Mesenchymal stem cell (in vitro differentiated cells and primary cell): ENCODE data around the gene PEX11G.

Source experiments
- DNase-seq: peaks from one replicate; pipeline ENCODE4 v3.0.0-alpha.2; 2013
- H2AFZ ChIP-seq: one replicate; pipeline ENCODE4 v1.6.1; 2013; ENCODE audit warnings: low read depth, mild to moderate bottlenecking, control low read depth, inconsistent platforms, low read length, moderate library complexity
- H2AK5ac ChIP-seq: 2 replicates; pipeline ENCODE4 v1.6.1; 2013; ENCODE audit warnings: low read length, moderate library complexity, mild to moderate bottlenecking, inconsistent platforms; ENCODE audit not compliant: severe bottlenecking
- H2BK120ac ChIP-seq: one replicate; pipeline ENCODE4 v1.6.1; 2013; ENCODE audit warnings: low read depth, mild to moderate bottlenecking, inconsistent platforms, low read length, moderate library complexity
- H2BK12ac ChIP-seq, 2 experiments: one replicate each; pipeline ENCODE4 v1.6.1; 2013; ENCODE audit warnings: inconsistent platforms in 2 of 2, low read length in 2 of 2, mild to moderate bottlenecking in 2 of 2, moderate library complexity in 2 of 2, control low read depth in 1 of 2
- H2BK15ac ChIP-seq: one replicate; pipeline ENCODE4 v1.6.1; 2013; ENCODE audit warnings: mild to moderate bottlenecking, low read depth, inconsistent platforms; ENCODE audit not compliant: poor library complexity, severe bottlenecking
- H2BK5ac ChIP-seq: 2 replicates; pipeline ENCODE4 v1.6.1; 2013; ENCODE audit warnings: low read depth, mild to moderate bottlenecking, low read length, control low read depth, inconsistent platforms; ENCODE audit not compliant: poor library complexity, severe bottlenecking
- H3K14ac ChIP-seq, 2 experiments: one replicate each; pipeline ENCODE4 v1.6.1; 2013; ENCODE audit warnings: inconsistent platforms in 2 of 2, low read length in 2 of 2, control low read depth in 1 of 2, mild to moderate bottlenecking in 1 of 2, moderate library complexity in 1 of 2
- H3K18ac ChIP-seq, 2 experiments: one replicate each; pipeline ENCODE4 v1.6.1; 2013; ENCODE audit warnings: inconsistent platforms in 2 of 2, low read length in 2 of 2, control low read depth in 1 of 2, low read depth in 1 of 2, mild to moderate bottlenecking in 1 of 2
- H3K23ac ChIP-seq, 2 experiments: one replicate each; pipeline ENCODE4 v1.6.1; 2013; ENCODE audit warnings: inconsistent platforms in 2 of 2, low read length in 2 of 2, mild to moderate bottlenecking in 2 of 2, moderate library complexity in 2 of 2, control low read depth in 1 of 2
- H3K27ac ChIP-seq: 2 replicates; pipeline ENCODE4 v1.5.1; 2013; ENCODE audit warnings: mild to moderate bottlenecking, moderate library complexity, low read length, control low read depth, inconsistent platforms; ENCODE audit not compliant: poor library complexity, severe bottlenecking
- H3K27me3 ChIP-seq, 2 experiments: 2 replicates each; pipeline versions ENCODE4 v1.6.1 to v1.7.0; 2013; ENCODE audit warnings: low read length in 2 of 2, mild to moderate bottlenecking in 2 of 2, moderate library complexity in 2 of 2, control low read depth in 1 of 2, inconsistent platforms in 1 of 2; ENCODE audit not compliant: control insufficient read depth in 1 of 2, insufficient read depth in 1 of 2
- H3K36me3 ChIP-seq, 2 experiments: 2 replicates each; pipeline versions ENCODE4 v1.6.1 to v1.7.0; 2013; ENCODE audit warnings: low read length in 2 of 2, control low read depth in 1 of 2, inconsistent platforms in 1 of 2, low read depth in 1 of 2, mild to moderate bottlenecking in 1 of 2; ENCODE audit not compliant: insufficient read depth in 2 of 2, control insufficient read depth in 1 of 2
- H3K4ac ChIP-seq, 2 experiments: one replicate each; pipeline ENCODE4 v1.6.1; 2013; ENCODE audit warnings: inconsistent platforms in 2 of 2, low read length in 2 of 2, mild to moderate bottlenecking in 2 of 2, moderate library complexity in 2 of 2, control low read depth in 1 of 2, low read depth in 1 of 2
- H3K4me1 ChIP-seq: 2 replicates; pipeline ENCODE4 v1.6.1; 2013; ENCODE audit warnings: low read depth, low read length, control low read depth; ENCODE audit not compliant: control insufficient read depth, insufficient read depth
- H3K4me2 ChIP-seq: 2 replicates; pipeline ENCODE4 v1.6.1; 2013; ENCODE audit warnings: low read length, mild to moderate bottlenecking, inconsistent platforms; ENCODE audit not compliant: poor library complexity, severe bottlenecking
- H3K4me3 ChIP-seq, 2 experiments: 2 replicates each; pipeline versions ENCODE4 v1.5.1 to v1.7.0; 2013; ENCODE audit warnings: low read length in 2 of 2, mild to moderate bottlenecking in 2 of 2, control low read depth in 1 of 2, low read depth in 1 of 2; ENCODE audit not compliant: insufficient read depth in 1 of 2
- H3K79me1 ChIP-seq: replicated peaks from 2 replicates; pipeline ENCODE4 v1.6.1; 2013; ENCODE audit warnings: mild to moderate bottlenecking, control low read depth, low read length, inconsistent platforms; ENCODE audit not compliant: poor library complexity, severe bottlenecking
- H3K9ac ChIP-seq: 2 replicates; pipeline ENCODE4 v1.7.0; 2013; ENCODE audit warnings: mild to moderate bottlenecking, low read length, moderate library complexity
- H3K9me3 ChIP-seq: 2 replicates; pipeline ENCODE4 v1.7.0; 2013; ENCODE audit warnings: mild to moderate bottlenecking, low read length; ENCODE audit not compliant: control insufficient read depth
- H4K8ac ChIP-seq: one replicate; pipeline ENCODE4 v1.6.1; 2013; ENCODE audit warnings: inconsistent platforms, mild to moderate bottlenecking, low read length, moderate library complexity
- H4K91ac ChIP-seq: one replicate; pipeline ENCODE4 v1.6.1; 2013; ENCODE audit warnings: mild to moderate bottlenecking, low read length, inconsistent platforms
- WGBS: methylation state at CpG from one replicate; pipeline ENCODE4 v1.1.7; 2013; ENCODE audit warnings: mixed read lengths; 5-methylcytosine and 5-hydroxymethylcytosine counted together

Gene PEX11G

DNA sequence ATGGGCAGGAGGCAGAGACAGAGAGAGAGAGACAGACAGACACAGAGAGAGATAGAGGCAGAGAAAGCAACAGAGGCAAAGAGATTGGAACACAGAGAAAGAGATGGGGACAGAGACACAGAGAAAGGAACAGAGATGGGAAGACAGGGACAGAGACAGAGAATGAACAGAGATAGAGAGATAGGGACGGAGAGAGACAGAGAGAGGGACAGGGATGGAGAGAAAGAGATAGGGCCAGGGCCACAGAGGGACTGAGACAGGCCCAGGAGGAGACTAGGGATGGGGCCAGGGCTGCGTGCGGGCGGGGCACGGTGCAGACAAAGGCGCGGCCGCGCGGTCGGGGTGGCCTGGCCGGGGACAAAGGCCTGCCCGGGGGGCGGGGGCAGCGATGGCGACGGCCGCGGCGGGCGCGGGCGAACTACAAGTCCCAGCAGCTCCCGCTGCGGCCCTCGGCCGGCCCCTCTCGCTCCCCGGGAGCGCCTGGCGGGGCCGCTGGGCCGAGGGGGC is 26.9 kb upstream of the PEX11G start, which contains the start of gene ZNF358:
TSS of gene ZNF358 (plus strand) at position 459 of the 507 bp plus-strand sequence. CDS start 3,140 bp downstream, outside the sequence.
- no peaks in the 10 kb centered on the region for H3K9me3 ChIP-seq
- H3K9ac ChIP-seq: peak within 1 kb of the TSS; percentile 95
- H3K4ac ChIP-seq: peak within 1 kb of the TSS; percentile 100
- peak within 1 kb of the TSS; percentile 99 for H2BK120ac ChIP-seq
- H3K14ac ChIP-seq: peak within 1 kb of the TSS in 1 of 2 experiments; percentile 94
- H3K4me1 ChIP-seq: peaks cover 13% of the 10 kb centered on the region
- H3K4me2 ChIP-seq: peak within 1 kb of the TSS; percentile 77
- H4K91ac ChIP-seq: peak within 1 kb of the TSS; percentile 100
- DNase-seq: peak; percentile 68
- H2AK5ac ChIP-seq: peak within 1 kb of the TSS; percentile 98
- peak within 1 kb of the TSS; percentile 100 for H4K8ac ChIP-seq
- H3K79me1 ChIP-seq: peaks cover 30% of the 10 kb centered on the region
- peak within 1 kb of the TSS; percentile 100 for H2BK15ac ChIP-seq
- peak within 1 kb of the TSS; percentile 14 for H2BK5ac ChIP-seq
- H3K36me3 ChIP-seq: peaks cover 9 to 23% of the 10 kb centered on the region in 2 experiments
- no peak within 1 kb of the TSS for H2AFZ ChIP-seq
- peak within 1 kb of the TSS; percentile 95 to 100 for H3K18ac ChIP-seq
- H3K23ac ChIP-seq: peak within 1 kb of the TSS in 1 of 2 experiments; percentile 54
- 3% methylated on average over 9 of the region's 33 CpGs for WGBS
- H3K4me3 ChIP-seq: peak within 1 kb of the TSS; percentile 84 to 93
- peak within 1 kb of the TSS; percentile 37 to 90 for H2BK12ac ChIP-seq
- no peaks in the 10 kb centered on the region for H3K27me3 ChIP-seq
- no peak within 1 kb of the TSS for H3K27ac ChIP-seq

- Histone ChIP-seq H3K14ac (peak overlapping the region in 1 of 2 experiments; percentile 94), H3K9ac (peak overlapping the region; percentile 95), H3K23ac (peak overlapping the region in 1 of 2 experiments; percentile 51), H2AK5ac (peak overlapping the region; percentile 98), H2AFZ (no peak overlapping the region), H3K18ac (peak overlapping the region; percentile 95 to 100), H3K36me3 (peaks cover 9 to 18% of the 10 kb centered on the region in 2 experiments), H3K9me3 (no peaks in the 10 kb centered on the region), H3K4me3 (peak overlapping the region in 1 of 2 experiments; percentile 82), H3K79me1 (peaks cover 26% of the 10 kb centered on the region), H3K4me1 (peaks cover 13% of the 10 kb centered on the region), H2BK5ac (peak overlapping the region; percentile 14), H4K8ac (peak overlapping the region; percentile 100), H3K27ac (no peak overlapping the region), H3K4me2 (peak overlapping the region; percentile 77), H2BK15ac (peak overlapping the region; percentile 20), H2BK120ac (peak overlapping the region; percentile 99), H2BK12ac (peak overlapping the region; percentile 37 to 90), H3K4ac (peak overlapping the region; percentile 100), H4K91ac (peak overlapping the region; percentile 100), H3K27me3 (peaks cover 0 to under 1% of the 10 kb centered on the region in 2 experiments)
- WGBS: 16% methylated on average over 12 of the region's 13 CpGs
- DNase-seq: peak; percentile 96
Measured at GRCh38 chr19:7515110-7515644, 26.3 kb upstream of the PEX11G start.

DNA sequence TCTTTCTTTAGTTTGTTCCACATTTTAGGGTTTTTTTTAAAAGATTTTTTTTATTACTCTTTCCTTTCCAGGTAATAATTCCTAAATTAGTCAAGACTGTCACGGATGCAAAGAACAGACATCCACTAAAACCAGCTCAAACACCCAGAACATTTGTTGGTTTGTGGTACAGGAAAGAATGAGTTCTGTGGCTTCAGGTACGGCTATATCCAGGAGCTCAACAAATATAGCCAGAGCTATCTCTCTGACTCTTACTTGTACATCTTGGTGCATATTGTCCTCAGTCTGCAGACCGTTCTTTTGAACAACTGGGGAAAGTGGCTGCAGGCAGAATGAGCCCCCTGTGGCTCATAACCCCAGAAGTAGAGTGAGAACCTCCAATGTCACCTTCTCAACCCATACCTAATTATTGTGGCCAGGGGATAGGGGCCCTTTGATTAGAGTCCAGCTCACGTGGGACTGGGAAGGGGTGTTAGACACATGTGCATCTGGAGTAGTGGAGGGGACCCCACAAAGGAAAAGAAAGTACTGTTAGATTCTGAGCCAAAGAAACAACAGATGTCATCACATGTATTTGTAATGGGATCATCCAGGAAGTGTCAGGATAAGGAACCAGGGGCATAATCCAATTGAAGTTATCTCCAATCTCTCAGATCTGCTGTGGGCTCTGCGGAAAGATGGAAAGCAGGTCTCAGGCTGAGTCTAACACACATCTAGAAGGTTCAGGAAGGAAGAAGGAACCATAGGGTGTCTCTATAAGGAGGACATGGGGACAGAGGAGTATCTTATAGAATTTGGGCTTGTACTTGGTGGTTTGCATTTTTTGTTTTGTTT is 25.2 kb upstream of the PEX11G start:
- Histone ChIP-seq H3K18ac (peak overlapping the region; percentile 46 to 84), H3K9me3 (no peaks in the 10 kb centered on the region), H3K9ac (no peak overlapping the region), H3K4me1 (peaks cover 13% of the 10 kb centered on the region), H3K23ac (no peak overlapping the region), H4K91ac (peak overlapping the region; percentile 66), H3K14ac (no peak overlapping the region), H2AFZ (no peak overlapping the region), H2BK15ac (peak overlapping the region; percentile 76), H2BK120ac (peak overlapping the region; percentile 78), H2BK12ac (peak overlapping the region; percentile 76 to 89), H4K8ac (peak overlapping the region; percentile 69), H3K4ac (peak overlapping the region; percentile 40 to 65), H2BK5ac (no peak overlapping the region), H3K27me3 (peaks cover 0 to 8% of the 10 kb centered on the region in 2 experiments), H3K27ac (no peak overlapping the region), H3K36me3 (peaks cover 0 to 6% of the 10 kb centered on the region in 2 experiments), H3K79me1 (peaks cover 18% of the 10 kb centered on the region), H3K4me3 (no peak overlapping the region), H3K4me2 (no peak overlapping the region), H2AK5ac (no peak overlapping the region)
- DNase-seq: no peak
- WGBS: 91% methylated on average over 5 of the region's 5 CpGs

GRCh38 chr19:7512400-7512851 is 23.6 kb upstream of the PEX11G start:
- Histone ChIP-seq H2BK120ac (no peak overlapping the region), H2AK5ac (no peak overlapping the region), H3K9me3 (no peaks in the 10 kb centered on the region), H3K27me3 (peaks cover 0 to 8% of the 10 kb centered on the region in 2 experiments), H3K36me3 (no peaks in the 10 kb centered on the region), H2BK15ac (no peak overlapping the region), H4K8ac (peak overlapping the region; percentile 7), H3K14ac (no peak overlapping the region), H2BK5ac (no peak overlapping the region), H3K79me1 (peaks cover 10% of the 10 kb centered on the region), H3K4me2 (no peak overlapping the region), H3K4ac (no peak overlapping the region), H3K23ac (no peak overlapping the region), H3K27ac (no peak overlapping the region), H3K9ac (no peak overlapping the region), H3K4me1 (peaks cover 14% of the 10 kb centered on the region), H3K18ac (peak overlapping the region; percentile 18 to 49), H3K4me3 (no peak overlapping the region), H4K91ac (no peak overlapping the region), H2AFZ (no peak overlapping the region), H2BK12ac (peak overlapping the region in 1 of 2 experiments; percentile 3)
- DNase-seq: no peak
- 81% methylated on average over 6 of the region's 6 CpGs for WGBS
